GM13976 (cell line): Measurements from ENCODE around the gene FRY.

ENCODE experiments used
- DNase-seq: peaks from one replicate; pipeline ENCODE4 v3.0.0; 2012; ENCODE audit warnings: low spot score
- in situ Hi-C: fragments of 300-500 bp; cut with MboI; formaldehyde crosslinking; loops from one replicate; pipeline ENCODE4 v1.12.0; 2022; ENCODE audit warnings: low sequenced_read_pairs, mixed read lengths, inconsistent platforms; ENCODE audit not compliant: unreplicated experiment
- TF ChIP-seq, protein P1 (sequence below): IDR thresholded peaks from 2 replicates; pipeline ENCODE4 v1.5.1; 2012; ENCODE audit warnings: borderline replicate concordance, mild to moderate bottlenecking; ENCODE audit not compliant: insufficient read depth; ENCODE audit errors: extremely low read depth, missing control alignments, control extremely low read depth

Gene FRY

GRCh38 chr13:32041429-32041828 lies 9.9 kb downstream of the FRY start:
- peak; percentile 27 for DNase-seq
- in situ Hi-C loops, result no loop called here
- TF ChIP-seq, protein P1, sequence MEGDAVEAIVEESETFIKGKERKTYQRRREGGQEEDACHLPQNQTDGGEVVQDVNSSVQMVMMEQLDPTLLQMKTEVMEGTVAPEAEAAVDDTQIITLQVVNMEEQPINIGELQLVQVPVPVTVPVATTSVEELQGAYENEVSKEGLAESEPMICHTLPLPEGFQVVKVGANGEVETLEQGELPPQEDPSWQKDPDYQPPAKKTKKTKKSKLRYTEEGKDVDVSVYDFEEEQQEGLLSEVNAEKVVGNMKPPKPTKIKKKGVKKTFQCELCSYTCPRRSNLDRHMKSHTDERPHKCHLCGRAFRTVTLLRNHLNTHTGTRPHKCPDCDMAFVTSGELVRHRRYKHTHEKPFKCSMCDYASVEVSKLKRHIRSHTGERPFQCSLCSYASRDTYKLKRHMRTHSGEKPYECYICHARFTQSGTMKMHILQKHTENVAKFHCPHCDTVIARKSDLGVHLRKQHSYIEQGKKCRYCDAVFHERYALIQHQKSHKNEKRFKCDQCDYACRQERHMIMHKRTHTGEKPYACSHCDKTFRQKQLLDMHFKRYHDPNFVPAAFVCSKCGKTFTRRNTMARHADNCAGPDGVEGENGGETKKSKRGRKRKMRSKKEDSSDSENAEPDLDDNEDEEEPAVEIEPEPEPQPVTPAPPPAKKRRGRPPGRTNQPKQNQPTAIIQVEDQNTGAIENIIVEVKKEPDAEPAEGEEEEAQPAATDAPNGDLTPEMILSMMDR, result no peak

DNA sequence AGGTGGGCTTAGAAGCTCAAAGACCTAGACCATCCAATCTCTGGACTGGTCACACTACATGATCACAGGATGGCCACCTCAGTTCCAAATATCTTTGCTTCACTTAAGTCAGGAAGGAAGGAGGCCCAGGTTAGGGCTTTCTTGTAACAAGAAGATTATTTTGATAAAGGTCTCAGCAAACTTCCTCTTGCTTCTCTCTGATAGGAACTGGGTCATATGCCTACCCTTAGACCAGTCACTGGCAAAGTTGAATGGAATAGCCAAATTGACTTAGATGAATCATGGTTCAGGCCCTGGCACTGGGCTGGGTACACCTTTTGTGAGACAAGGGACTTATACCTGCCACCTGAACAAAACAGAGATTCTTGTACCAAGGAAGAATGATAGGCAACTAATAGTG lies 11.0 kb downstream of the FRY start:
- TF ChIP-seq, protein P1, result no peak
- no peak for DNase-seq
- in situ Hi-C loops, result no loop called here

DNA sequence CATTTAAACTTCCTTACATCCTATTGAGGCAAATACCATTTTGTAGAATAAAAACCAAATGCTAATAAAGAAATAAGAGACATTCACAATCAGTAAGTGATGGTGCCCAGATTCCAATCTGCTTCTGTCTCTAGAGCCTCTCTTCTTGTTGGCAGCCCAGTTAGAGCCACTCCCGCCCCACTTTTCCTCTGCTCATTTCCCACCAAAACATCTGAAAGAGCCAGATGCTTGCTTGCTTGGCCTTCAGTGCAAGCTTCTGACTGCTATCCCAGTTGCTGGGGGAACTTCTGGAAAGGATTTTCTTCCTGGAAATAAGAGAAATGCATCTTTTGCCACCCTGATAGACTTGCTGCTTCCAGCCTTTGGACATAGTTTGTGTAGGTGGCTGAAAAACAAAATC lies 12.9 kb downstream of the FRY start:
- DNase-seq, result no peak
- TF ChIP-seq, protein P1, result no peak
- in situ Hi-C loops, result no loop called here

GRCh38 chr13:32045537-32045936 lies 14.0 kb downstream of the FRY start:
- in situ Hi-C loops, result no loop called here
- no peak for DNase-seq
- TF ChIP-seq, protein P1, result no peak

GRCh38 chr13:32045982-32046785 lies 14.6 kb downstream of the FRY start:
- TF ChIP-seq, protein P1, result no peak
- DNase-seq, result no peak
- in situ Hi-C loops, result no loop called here

DNA sequence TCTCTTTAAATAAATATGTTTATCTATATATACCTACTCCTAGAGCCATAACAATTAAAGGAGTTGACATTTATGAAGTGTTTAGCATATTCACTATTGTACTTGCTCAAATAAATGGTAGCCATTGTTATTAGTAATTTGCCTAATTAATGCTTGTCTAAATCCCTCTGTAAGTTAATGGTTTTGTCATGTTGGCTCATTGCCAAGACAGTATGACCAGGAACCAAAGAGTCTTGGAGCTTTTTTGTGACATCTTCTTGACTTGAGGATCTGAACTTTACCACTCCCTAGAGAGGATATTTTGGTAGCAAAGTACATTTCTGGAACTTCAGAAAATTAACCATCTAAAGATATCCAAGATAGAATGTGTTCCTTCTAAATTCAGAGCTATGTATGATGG lies 15.5 kb downstream of the FRY start:
- in situ Hi-C loops, result no loop called here

More for the DNA sequence above, 15.5 kb downstream of the FRY start:
- DNase-seq, result no peak
- TF ChIP-seq, protein P1, result no peak
